SK-N-SH (cell line): Measurements from ENCODE around the gene GADD45B. TPM values are rescaled to one million over a fixed set of nuclear protein-coding genes. Genes with fewer than 3 reads are reported as not detected.
A peak's percentile ranks its signal among the peaks of the same experiment; 100 is the strongest.

ENCODE experiments used
- CTCF ChIA-PET: fragments of 300-600, 350-600 bp; formaldehyde crosslinking; extraction: SDS; loops from one replicate; lab custom pipeline; 2021; lab: Yijun Ruan, JAX
- POLR2A ChIA-PET: fragments of 350-600 bp; sonication (Branson Sonifier 250); formaldehyde crosslinking; extraction: SDS; loops from one replicate; lab custom pipeline; 2020; ENCODE audit warnings: antibody characterized with exemption, inconsistent platforms; lab: Yijun Ruan, JAX
- DNase-seq: peaks from one replicate; pipeline ENCODE4 v3.0.0; 2012
- H2AFZ ChIP-seq: fragments of 200-600 bp; sonication (generic); 2 replicates; pipeline ENCODE4 v1.8.1; 2016; ENCODE audit warnings: antibody characterized with exemption, mild to moderate bottlenecking, low read depth
- H3F3A ChIP-seq: fragments of 200-600 bp; sonication (generic); replicated peaks from 2 replicates; pipeline ENCODE3; 2016; ENCODE audit warnings: antibody characterized with exemption, mild to moderate bottlenecking; ENCODE audit not compliant: insufficient read depth
- H3K27ac ChIP-seq, 2 experiments: fragments of 200-500 bp in 1 of 2; fragments of 200-600 bp in 1 of 2; sonication (Bioruptor generic) in 1 of 2; sonication (generic), shearing (Covaris generic) in 1 of 2; 2 replicates each; pipeline versions ENCODE4 v1.5.1 to v1.6.1; 2014 to 2016; ENCODE audit warnings: low read depth in 2 of 2, inconsistent platforms in 1 of 2, low read length in 1 of 2, mild to moderate bottlenecking in 1 of 2, mixed read lengths in 1 of 2
- H3K27me3 ChIP-seq: fragments of 200-600 bp; sonication (generic), shearing (Covaris generic); 2 replicates; pipeline ENCODE4 v1.6.1; 2016; ENCODE audit warnings: mixed run types; ENCODE audit not compliant: insufficient read depth
- H3K36me3 ChIP-seq, 2 experiments: fragments of 200-500 bp in 1 of 2; fragments of 200-600 bp in 1 of 2; sonication (Bioruptor generic) in 1 of 2; sonication (generic) in 1 of 2; replicated peaks in 1 of 2; 2 replicates each; pipeline versions ENCODE3 to v1.5.1; 2014 to 2016; ENCODE audit warnings: low read length in 1 of 2, mild to moderate bottlenecking in 1 of 2; ENCODE audit not compliant: insufficient read depth in 2 of 2, control insufficient read depth in 1 of 2
- H3K4me1 ChIP-seq, 2 experiments: fragments of 200-500 bp in 1 of 2; fragments of 200-600 bp in 1 of 2; sonication (Bioruptor generic) in 1 of 2; sonication (generic), shearing (Covaris generic) in 1 of 2; 2 replicates each; pipeline versions ENCODE4 v1.5.1 to v1.6.1; 2014 to 2016; ENCODE audit warnings: low read depth in 1 of 2, low read length in 1 of 2, mixed run types in 1 of 2; ENCODE audit not compliant: insufficient read depth in 2 of 2, control insufficient read depth in 1 of 2
- H3K4me2 ChIP-seq: fragments of 200-600 bp; sonication (generic), shearing (Covaris generic); 2 replicates; pipeline ENCODE4 v1.6.1; 2017; ENCODE audit warnings: mixed run types
- H3K4me3 ChIP-seq, 2 experiments: fragments of 200-500 bp in 1 of 2; fragments of 200-600 bp in 1 of 2; sonication (Bioruptor generic) in 1 of 2; sonication (generic), shearing (Covaris generic) in 1 of 2; 2 replicates each; pipeline versions ENCODE4 v1.5.1 to v1.8.1; 2014 to 2016; ENCODE audit warnings: low read depth in 2 of 2, inconsistent platforms in 1 of 2, low read length in 1 of 2, mild to moderate bottlenecking in 1 of 2, mixed read lengths in 1 of 2, moderate library complexity in 1 of 2
- H3K79me2 ChIP-seq: fragments of 200-600 bp; sonication (generic); 2 replicates; pipeline ENCODE4 v1.8.1; 2017; ENCODE audit warnings: mild to moderate bottlenecking; ENCODE audit not compliant: insufficient read depth
- H3K9ac ChIP-seq: fragments of 200-600 bp; sonication (generic); 2 replicates; pipeline ENCODE4 v1.6.1; 2017; ENCODE audit warnings: mixed run types
- H3K9me2 ChIP-seq: fragments of 200-600 bp; sonication (generic); 2 replicates; pipeline ENCODE4 v1.6.1; 2017; ENCODE audit warnings: mixed run types
- H3K9me3 ChIP-seq: fragments of 200-600 bp; sonication (generic); 2 replicates; pipeline ENCODE4 v1.6.1; 2017; ENCODE audit warnings: mixed run types, mild to moderate bottlenecking, moderate library complexity
- H4K20me1 ChIP-seq: fragments of 200-600 bp; sonication (generic); 2 replicates; pipeline ENCODE4 v1.6.1; 2017; ENCODE audit warnings: mild to moderate bottlenecking, mixed run types; ENCODE audit not compliant: insufficient read depth
- ELF1 ChIP-seq: IDR thresholded peaks from 2 replicates; pipeline ENCODE4 v1.4.0; 2012
- EZH2phosphoT487 ChIP-seq: fragments of 200-600 bp; sonication (generic); IDR thresholded peaks from 2 replicates; pipeline ENCODE4 v1.6.1; 2017; ENCODE audit warnings: low read depth, mixed run types, mild to moderate bottlenecking, antibody characterized with exemption, moderate library complexity, borderline replicate concordance
- FOSL2 ChIP-seq: IDR thresholded peaks from 2 replicates; pipeline ENCODE4 v1.4.0; 2012; ENCODE audit warnings: low read depth, mild to moderate bottlenecking, moderate library complexity, borderline replicate concordance
- FOXJ3 ChIP-seq: sonication (generic); formaldehyde crosslinking; IDR thresholded peaks from 2 replicates; pipeline ENCODE4 v1.5.1; 2020; ENCODE audit warnings: mild to moderate bottlenecking, missing genetic modification reagents
- GABPA ChIP-seq: IDR thresholded peaks from 2 replicates; pipeline ENCODE4 v1.4.0; 2012; ENCODE audit warnings: low read depth, mild to moderate bottlenecking
- NFIC ChIP-seq: IDR thresholded peaks from 2 replicates; pipeline ENCODE4 v1.4.0; 2012; ENCODE audit warnings: borderline replicate concordance
- RAD21 ChIP-seq: IDR thresholded peaks from 2 replicates; pipeline ENCODE4 v1.6.1; 2012; ENCODE audit warnings: mild to moderate bottlenecking, low read length
- RCOR1 ChIP-seq: fragments of 150-350 bp; IDR thresholded peaks from 2 replicates; pipeline ENCODE4 v1.6.1; 2017; ENCODE audit warnings: antibody characterized with exemption, low read length
- RXRA ChIP-seq: IDR thresholded peaks from 2 replicates; pipeline ENCODE4 v1.4.0; 2012; ENCODE audit warnings: low read depth, mild to moderate bottlenecking, borderline replicate concordance
- TAF1 ChIP-seq: IDR thresholded peaks from 2 replicates; pipeline ENCODE4 v1.6.1; 2012; ENCODE audit warnings: low read depth, mild to moderate bottlenecking, low read length, moderate library complexity, borderline replicate concordance
- TCF12 ChIP-seq: IDR thresholded peaks from 2 replicates; pipeline ENCODE4 v1.4.0; 2012
- YY1 ChIP-seq: IDR thresholded peaks from 2 replicates; pipeline ENCODE4 v1.4.0; 2012; ENCODE audit warnings: low read depth, mild to moderate bottlenecking
- ZBTB33 ChIP-seq: IDR thresholded peaks from 2 replicates; pipeline ENCODE4 v1.4.0; 2012; ENCODE audit warnings: low read depth, borderline replicate concordance
- WGBS: methylation state at CpG from one replicate; pipeline ENCODE4 v1.1.6; 2017; ENCODE audit warnings: low lambda C conversion rate; 5-methylcytosine and 5-hydroxymethylcytosine counted together
- polyA plus RNA-seq, 3 experiments: library from polyadenylated mRNA; depleted of rRNA; stranded (reverse); fragments of >200 nt; gene quantifications; 2 replicates each; pipeline ENCODE4 v1.2.3, GENCODE V29; 2012
- TF ChIP-seq, protein P1 (sequence below): IDR thresholded peaks from 2 replicates; pipeline ENCODE4; 2012
- TF ChIP-seq, protein P2 (sequence below): fragments of 200-600 bp; sonication (generic); IDR thresholded peaks from 2 replicates; pipeline ENCODE4 v1.6.1; 2017; ENCODE audit warnings: antibody characterized with exemption, mild to moderate bottlenecking, moderate library complexity
- TF ChIP-seq, protein P3 (sequence below): fragments of 150-350 bp; IDR thresholded peaks from 2 replicates; pipeline ENCODE4 v1.6.1; 2016; ENCODE audit warnings: mild to moderate bottlenecking, low read depth, low read length

GADD45B gene
- polyA plus RNA-seq, 1 of the 3 experiments (the other 2 are of a cell fraction): 67.6 TPM

DNA sequence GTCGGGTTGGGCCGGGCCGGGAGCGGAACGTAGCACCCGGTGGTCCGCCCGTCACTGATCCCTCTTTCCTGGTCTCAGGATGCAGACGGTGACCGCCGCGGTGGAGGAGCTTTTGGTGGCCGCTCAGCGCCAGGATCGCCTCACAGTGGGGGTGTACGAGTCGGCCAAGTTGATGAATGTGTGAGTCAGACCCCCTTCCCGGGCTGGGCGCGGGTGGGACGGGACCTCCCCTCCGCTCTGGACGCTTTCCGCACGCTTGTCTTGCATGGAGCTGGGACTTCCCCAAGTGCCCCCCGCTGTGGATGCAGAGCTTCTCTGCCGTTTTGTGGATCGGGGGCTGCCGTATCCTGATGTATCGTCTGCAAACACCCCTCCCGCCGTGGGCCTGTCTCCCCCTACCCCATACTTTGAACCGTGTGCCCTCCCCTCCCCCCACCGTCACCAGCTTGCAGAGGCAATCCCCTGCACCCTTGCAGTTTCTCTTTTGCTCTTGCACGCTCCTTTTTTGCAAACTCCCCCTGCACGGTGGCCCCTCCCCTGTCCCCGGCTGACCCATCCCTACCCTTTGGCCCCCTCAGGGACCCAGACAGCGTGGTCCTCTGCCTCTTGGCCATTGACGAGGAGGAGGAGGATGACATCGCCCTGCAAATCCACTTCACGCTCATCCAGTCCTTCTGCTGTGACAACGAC lies 669 bp downstream of the GADD45B start:
- ChIA-PET POLR2A (interaction anchor here (0.6 to 2.3 kb wide), 12 partner anchors 8 to 139 kb away, joined by 3 to 15 read pairs (median 5); partner anchors contain the start of gene TIMM13), CTCF (interaction anchor here (0.7 to 21.1 kb wide), 14 partner anchors 12 to 161 kb away, joined by 3 to 309 read pairs (median 4); no protein-coding TSS in a partner anchor)
- Histone ChIP-seq H3K4me2 (peak overlapping the region; percentile 92), H3K9ac (peak overlapping the region; percentile 97), H3K9me2 (no peaks in the 10 kb centered on the region), H3K4me1 (peaks cover 6 to 27% of the 10 kb centered on the region in 2 experiments; a peak in 1 of 4 replicates), H3F3A (peaks cover 47% of the 10 kb centered on the region), H2AFZ (no peak overlapping the region), H4K20me1 (peaks cover 31% of the 10 kb centered on the region), H3K79me2 (peaks cover 45% of the 10 kb centered on the region), H3K4me3 (peak overlapping the region; percentile 67 to 100), H3K9me3 (no peaks in the 10 kb centered on the region), H3K27me3 (no peaks in the 10 kb centered on the region), H3K27ac (peak overlapping the region; percentile 44 to 88; a peak in 3 of 4 replicates), H3K36me3 (peaks cover 0 to 5% of the 10 kb centered on the region in 2 experiments)
- TF ChIP-seq GABPA: 0 out of 2 replicates have a peak, but pooled peaks have one; percentile 0
- TF ChIP-seq, protein P1, sequence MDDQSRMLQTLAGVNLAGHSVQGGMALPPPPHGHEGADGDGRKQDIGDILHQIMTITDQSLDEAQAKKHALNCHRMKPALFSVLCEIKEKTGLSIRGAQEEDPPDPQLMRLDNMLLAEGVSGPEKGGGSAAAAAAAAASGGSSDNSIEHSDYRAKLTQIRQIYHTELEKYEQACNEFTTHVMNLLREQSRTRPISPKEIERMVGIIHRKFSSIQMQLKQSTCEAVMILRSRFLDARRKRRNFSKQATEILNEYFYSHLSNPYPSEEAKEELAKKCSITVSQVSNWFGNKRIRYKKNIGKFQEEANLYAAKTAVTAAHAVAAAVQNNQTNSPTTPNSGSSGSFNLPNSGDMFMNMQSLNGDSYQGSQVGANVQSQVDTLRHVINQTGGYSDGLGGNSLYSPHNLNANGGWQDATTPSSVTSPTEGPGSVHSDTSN: no peak
- WGBS: 0% methylated on average over 7 of the region's 42 CpGs
- peak; percentile 66 for DNase-seq

DNA sequence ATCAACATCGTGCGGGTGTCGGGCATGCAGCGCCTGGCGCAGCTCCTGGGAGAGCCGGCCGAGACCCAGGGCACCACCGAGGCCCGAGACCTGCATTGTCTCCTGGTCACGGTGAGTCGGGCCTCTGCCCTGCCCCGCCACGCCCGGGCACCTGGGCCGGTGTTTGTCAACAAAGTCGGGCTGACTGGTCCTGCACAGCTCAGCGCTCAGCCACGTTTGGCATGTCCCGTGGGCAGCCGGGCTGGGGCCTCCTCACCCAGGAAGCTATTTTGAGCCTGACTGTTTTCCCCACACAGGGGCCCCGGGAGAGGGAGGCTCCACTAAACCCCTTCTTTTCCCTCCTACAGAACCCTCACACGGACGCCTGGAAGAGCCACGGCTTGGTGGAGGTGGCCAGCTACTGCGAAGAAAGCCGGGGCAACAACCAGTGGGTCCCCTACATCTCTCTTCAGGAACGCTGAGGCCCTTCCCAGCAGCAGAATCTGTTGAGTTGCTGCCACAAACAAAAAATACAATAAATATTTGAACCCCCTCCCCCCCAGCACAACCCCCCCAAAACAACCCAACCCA lies 1.3 kb downstream of the GADD45B start:
- 0% methylated on average over 3 of the region's 27 CpGs for WGBS
- Histone ChIP-seq H3K36me3 (peaks cover 0 to 5% of the 10 kb centered on the region in 2 experiments), H4K20me1 (peaks cover 31% of the 10 kb centered on the region), H3K79me2 (peaks cover 45% of the 10 kb centered on the region), H3K27me3 (no peaks in the 10 kb centered on the region), H3K4me2 (peak overlapping the region; percentile 92), H3K9ac (peak overlapping the region; percentile 97), H2AFZ (no peak overlapping the region), H3K9me2 (no peaks in the 10 kb centered on the region), H3F3A (peaks cover 47% of the 10 kb centered on the region), H3K4me3 (peak overlapping the region; percentile 67 to 100), H3K27ac (peak overlapping the region in 1 of 2 experiments; percentile 88; a peak in 2 of 4 replicates), H3K4me1 (peaks cover 6 to 27% of the 10 kb centered on the region in 2 experiments; a peak in 1 of 4 replicates), H3K9me3 (no peaks in the 10 kb centered on the region)
- DNase-seq: no peak
- ChIA-PET CTCF (interaction anchor here (0.7 to 21.1 kb wide), 15 partner anchors 12 to 160 kb away, joined by 3 to 309 read pairs (median 4); no protein-coding TSS in a partner anchor), POLR2A (interaction anchor here (1.5 to 2.3 kb wide), 6 partner anchors 50 to 138 kb away, joined by 4 to 15 read pairs (median 9); partner anchors contain the start of gene TIMM13)
- no peak for TF ChIP-seq RXRA
- no peak for TF ChIP-seq TCF12
- TF ChIP-seq, protein P1: no peak
- TF ChIP-seq ELF1: no peak
- TF ChIP-seq TAF1: no peak
- no peak for TF ChIP-seq RCOR1
- TF ChIP-seq FOSL2: no peak
- no peak for TF ChIP-seq FOXJ3
- TF ChIP-seq EZH2phosphoT487: no peak
- TF ChIP-seq, protein P2, sequence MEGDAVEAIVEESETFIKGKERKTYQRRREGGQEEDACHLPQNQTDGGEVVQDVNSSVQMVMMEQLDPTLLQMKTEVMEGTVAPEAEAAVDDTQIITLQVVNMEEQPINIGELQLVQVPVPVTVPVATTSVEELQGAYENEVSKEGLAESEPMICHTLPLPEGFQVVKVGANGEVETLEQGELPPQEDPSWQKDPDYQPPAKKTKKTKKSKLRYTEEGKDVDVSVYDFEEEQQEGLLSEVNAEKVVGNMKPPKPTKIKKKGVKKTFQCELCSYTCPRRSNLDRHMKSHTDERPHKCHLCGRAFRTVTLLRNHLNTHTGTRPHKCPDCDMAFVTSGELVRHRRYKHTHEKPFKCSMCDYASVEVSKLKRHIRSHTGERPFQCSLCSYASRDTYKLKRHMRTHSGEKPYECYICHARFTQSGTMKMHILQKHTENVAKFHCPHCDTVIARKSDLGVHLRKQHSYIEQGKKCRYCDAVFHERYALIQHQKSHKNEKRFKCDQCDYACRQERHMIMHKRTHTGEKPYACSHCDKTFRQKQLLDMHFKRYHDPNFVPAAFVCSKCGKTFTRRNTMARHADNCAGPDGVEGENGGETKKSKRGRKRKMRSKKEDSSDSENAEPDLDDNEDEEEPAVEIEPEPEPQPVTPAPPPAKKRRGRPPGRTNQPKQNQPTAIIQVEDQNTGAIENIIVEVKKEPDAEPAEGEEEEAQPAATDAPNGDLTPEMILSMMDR: no peak
- TF ChIP-seq YY1: no peak
- TF ChIP-seq RAD21: no peak
- TF ChIP-seq NFIC: no peak
- TF ChIP-seq, protein P3, sequence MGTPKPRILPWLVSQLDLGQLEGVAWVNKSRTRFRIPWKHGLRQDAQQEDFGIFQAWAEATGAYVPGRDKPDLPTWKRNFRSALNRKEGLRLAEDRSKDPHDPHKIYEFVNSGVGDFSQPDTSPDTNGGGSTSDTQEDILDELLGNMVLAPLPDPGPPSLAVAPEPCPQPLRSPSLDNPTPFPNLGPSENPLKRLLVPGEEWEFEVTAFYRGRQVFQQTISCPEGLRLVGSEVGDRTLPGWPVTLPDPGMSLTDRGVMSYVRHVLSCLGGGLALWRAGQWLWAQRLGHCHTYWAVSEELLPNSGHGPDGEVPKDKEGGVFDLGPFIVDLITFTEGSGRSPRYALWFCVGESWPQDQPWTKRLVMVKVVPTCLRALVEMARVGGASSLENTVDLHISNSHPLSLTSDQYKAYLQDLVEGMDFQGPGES: no peak
- TF ChIP-seq ZBTB33: no peak
